GM12801 (cell line): ENCODE data around the gene MLLT11.

Source experiments
- CTCF ChIP-seq: IDR thresholded peaks from one replicate; pipeline ENCODE4 v1.5.1; 2011; ENCODE audit warnings: control low read depth; ENCODE audit not compliant: insufficient read length; ENCODE audit errors: extremely low read depth

MLLT11 gene

GRCh38 chr1:151108331-151108730 is 48.1 kb downstream of the MLLT11 start:
- no peak for TF ChIP-seq CTCF

GRCh38 chr1:151113877-151114276 is 53.7 kb downstream of the MLLT11 start:
- TF ChIP-seq CTCF, result no peak
